Renal cortex interstitium (tissue), 11 donors: ENCODE measurements around the gene IGFN1. TPM values are rescaled to one million over a fixed set of nuclear protein-coding genes. Genes with fewer than 3 reads are reported as not detected.
"Not testable (repeated sequence)": the region's sequence is repeated elsewhere in the genome, so short reads cannot be mapped to it uniquely, and the experiment has no call there.

Experiments
- DNase-seq, 11 donors: peaks; one replicate each; pipeline ENCODE4 v3.0.0-alpha.2; 2013; ENCODE audit warnings: low read depth in 9 of 11, low spot score in 4 of 11; ENCODE audit errors: extremely low read depth in 1 of 11
- polyA plus RNA-seq, 3 donors: library from polyadenylated mRNA; unstranded; fragments of 120-200 nt; gene quantifications; one replicate each; pipeline ENCODE4 v1.2.1, GENCODE V29; 2013; ENCODE audit not compliant: insufficient read length in 3 of 3

Gene IGFN1
- polyA plus RNA-seq, 3 donors: 0.79 to 1.3 (median 1.0) TPM

DNA sequence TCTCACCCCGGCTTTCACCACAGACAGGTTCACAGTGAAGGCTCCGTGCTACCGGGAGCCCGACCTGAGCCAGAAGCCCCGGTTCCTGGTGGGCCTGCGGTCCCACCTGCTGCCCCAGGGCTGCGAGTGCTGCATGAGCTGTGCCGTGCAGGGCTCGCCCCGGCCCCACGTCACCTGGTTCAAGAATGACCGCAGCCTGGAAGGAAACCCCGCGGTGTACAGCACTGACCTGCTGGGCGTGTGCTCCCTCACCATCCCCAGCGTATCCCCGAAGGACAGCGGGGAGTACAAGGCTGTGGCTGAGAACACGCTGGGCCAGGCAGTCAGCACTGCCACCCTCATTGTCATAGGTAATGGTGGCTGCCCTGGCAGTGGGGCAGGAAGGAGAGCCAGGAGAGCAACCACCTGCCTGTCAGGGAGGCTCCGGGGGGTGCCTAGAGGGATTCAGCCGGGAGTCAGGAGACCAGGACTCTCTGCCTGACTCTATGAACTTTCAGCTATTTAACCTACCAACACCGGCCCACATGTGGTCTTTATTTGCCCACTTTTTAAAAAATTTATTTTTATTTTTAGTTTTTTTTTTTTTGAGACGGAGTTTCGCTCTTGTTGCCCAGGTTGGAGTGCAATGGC is 36.4 kb downstream of the IGFN1 start:
- no peak for DNase-seq

DNA sequence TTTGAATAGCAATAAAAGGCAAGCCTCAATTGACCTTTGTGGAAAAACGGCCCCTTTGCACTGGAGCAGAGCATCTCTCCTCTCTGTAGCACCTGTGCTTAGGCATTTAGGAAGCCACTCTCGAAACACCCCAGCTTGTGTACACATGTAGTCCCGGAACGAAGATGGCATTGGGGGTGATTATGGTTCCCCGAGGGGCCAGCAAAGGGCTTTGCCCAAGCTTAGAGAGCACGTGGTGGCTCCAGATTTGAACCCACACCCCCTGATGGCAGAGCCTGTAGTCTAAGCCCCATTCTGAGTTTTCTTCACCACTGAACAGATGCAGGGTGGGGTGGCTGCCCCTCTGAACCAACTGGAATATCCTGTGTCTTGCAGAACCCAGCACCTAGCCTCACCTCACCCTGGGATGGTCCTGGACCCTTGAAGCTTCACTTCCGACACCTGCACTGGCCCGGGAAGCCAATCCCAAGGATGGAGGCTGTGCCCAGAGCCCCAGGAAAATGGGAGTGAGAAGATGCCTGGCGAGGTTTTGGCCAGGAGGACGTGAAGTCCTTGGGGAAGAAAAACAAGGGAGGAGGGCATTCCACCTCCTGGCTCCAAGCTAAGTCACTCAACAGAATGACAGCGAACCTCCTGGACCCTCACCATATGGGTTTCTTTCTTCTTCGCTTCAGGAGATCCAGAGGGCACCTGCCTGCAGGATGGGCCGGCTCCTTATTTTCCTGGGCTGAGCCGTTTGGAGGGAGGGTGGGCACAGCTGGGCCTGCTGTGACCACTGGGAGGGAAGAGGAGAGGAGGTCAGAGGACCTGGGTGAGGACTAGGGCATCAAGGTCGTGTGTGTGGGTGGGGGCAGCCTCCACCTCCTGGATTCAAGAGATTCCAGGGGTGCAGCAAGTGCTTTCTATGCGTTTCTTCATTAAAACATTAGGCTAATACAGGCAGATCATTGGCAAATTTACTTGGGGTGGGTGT is 37.7 kb downstream of the IGFN1 start:
- DNase-seq: no peak

DNA sequence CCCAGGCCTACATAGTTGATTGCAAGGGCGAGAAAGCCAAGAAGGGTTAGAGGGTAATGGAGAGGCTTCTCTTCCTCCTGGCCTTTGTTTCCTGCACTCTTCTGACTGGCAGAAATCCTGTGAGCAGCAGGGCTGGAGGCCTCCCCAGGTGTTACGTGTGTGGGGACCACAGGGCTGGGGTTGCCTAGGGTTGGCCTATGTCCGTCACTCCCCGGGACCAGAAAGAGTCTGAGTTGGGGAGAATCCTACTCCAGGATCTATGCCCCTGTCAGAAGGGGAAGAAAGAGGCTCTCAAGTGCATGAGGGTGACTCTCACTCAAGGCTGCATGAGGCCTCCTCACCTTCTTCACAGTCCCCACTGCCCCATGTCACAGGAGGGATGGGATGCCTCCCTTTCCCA is 38.5 kb downstream of the IGFN1 start:
- no peak for DNase-seq

DNA sequence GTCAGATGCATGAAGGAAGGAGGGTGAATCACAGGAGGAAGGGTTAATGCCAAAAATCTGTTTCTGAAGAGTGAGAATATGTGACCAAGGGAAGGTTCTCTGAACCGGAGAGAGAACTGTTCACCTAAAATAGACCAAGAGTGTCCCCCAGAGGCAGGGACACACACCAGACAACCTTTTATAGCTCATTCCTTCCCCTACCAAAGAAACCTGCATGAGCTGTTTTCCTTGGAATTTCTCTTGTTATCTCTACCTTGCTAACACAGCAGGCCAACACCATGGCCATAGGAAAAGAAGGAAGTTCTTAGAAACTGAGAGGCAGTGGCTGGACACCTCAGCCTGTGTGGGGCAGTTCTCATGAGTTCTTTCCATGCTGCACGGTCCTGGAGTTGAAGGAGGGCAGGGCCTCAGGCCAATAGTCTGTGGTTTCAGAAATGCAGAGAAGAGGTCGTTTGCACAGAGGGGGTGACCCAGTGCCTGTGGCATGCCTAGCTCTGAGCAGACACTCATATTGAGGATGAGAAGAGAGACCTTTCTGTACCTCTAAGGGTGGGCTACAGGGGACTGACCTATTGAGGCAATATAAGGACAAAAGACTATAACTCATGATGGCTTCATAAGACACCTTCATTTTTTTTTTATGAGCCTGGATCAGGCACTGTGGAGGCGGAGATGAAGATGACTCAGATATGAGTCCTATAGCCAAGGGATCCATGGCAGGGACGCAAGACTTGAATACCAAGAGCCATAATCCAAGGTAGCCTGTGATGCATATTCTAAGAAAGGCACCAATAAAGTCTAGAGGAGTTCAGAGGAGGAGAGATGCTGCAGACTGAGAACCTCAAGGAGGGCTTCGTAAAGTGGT is 39.4 kb downstream of the IGFN1 start:
- DNase-seq: no peak

DNA sequence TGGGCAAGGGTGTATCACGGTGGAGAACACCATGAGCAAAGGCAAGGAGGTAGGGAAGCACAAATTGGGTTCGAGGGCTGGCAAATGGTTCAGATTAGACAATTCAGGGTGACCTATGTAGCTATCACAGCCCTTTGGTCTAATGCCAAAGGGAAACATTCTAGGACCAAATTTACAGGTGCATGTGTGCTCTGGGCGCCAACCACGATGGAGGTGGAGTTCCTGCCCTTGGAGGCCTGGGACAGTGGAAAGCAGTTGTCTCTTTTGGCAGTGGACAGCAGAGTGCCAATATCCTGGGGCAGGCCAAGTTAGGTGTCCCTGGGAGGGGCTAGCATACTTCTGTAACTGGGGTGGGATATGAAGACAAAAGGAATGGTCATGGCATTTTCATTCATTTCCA is 40.1 kb downstream of the IGFN1 start:
- no peak for DNase-seq

DNA sequence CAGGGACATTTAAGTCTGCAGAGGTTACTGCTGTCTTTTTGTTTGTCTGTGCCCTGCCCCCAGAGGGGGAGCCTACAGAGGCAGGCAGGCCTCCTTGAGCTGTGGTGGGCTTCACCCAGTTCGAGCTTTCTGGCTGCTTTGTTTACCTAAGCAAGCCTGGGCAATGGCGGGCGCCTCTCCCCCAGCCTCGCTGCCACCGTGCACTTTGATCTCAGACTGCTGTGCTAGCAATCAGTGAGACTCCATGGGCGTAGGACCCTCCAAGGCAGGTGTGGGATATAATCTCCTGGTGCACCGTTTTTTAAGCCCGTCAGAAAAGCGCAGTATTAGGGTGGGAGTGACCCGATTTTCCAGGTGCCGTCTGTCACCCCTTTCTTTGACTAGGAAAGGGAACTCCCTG is 49.0 kb downstream of the IGFN1 start:
- not testable (repeated sequence) for DNase-seq

DNA sequence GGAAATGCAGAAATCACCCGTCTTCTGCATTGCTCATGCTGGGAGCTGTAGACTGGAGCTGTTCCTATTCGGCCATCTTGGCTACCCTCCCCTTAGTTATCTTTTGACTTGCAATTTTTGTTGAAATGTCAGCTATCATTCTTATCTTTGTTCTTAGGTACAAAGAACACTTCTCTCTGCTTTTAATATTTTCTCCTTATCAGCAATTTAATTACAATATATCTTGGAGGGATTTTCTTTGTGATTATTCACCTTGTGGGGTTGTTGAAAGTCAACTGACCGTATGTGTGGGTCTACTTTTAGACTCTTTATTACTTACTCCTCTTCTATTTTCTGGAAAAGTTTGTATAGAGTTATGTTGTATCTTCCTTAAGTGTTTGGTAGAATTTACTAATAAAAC is 49.5 kb downstream of the IGFN1 start:
- no peak for DNase-seq

DNA sequence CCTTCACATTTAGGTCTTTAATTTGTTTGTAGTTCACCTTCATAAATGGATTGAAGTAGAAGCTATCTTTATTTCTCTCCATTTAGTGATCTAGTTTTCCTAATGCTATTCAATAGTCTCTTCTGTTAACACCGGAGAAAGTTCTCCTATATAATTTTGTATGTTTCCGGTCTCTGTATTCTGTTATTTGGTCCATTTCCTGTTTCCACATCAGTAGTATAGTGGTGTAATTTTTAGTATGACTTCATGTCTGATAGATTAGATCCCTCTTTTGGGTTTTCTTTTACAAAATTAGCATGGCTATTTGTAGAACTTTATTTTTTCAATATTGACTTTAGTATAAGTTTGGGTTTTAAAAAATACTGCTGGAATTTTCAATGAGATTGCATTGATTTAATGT is 51.1 kb downstream of the IGFN1 start:
- DNase-seq: no peak

DNA sequence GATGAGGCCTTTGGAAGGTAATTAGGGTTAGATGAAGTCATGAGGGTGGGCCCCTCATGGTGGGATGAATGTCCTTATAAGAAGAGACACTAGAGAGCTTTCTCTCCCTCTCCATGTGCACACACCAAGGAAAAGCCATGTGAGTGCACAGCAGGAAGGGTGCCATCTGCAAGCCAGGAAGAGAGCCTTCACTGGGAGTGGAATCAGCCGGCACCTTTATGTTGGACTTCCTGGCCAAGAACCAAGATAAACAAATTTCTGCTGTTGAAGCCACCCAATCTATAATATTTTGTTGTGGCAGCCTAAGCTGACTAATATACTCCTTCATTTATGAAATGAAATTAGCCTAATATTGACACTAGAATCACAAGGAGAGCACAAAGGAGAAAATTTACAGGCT is 54.5 kb downstream of the IGFN1 start:
- no peak for DNase-seq

DNA sequence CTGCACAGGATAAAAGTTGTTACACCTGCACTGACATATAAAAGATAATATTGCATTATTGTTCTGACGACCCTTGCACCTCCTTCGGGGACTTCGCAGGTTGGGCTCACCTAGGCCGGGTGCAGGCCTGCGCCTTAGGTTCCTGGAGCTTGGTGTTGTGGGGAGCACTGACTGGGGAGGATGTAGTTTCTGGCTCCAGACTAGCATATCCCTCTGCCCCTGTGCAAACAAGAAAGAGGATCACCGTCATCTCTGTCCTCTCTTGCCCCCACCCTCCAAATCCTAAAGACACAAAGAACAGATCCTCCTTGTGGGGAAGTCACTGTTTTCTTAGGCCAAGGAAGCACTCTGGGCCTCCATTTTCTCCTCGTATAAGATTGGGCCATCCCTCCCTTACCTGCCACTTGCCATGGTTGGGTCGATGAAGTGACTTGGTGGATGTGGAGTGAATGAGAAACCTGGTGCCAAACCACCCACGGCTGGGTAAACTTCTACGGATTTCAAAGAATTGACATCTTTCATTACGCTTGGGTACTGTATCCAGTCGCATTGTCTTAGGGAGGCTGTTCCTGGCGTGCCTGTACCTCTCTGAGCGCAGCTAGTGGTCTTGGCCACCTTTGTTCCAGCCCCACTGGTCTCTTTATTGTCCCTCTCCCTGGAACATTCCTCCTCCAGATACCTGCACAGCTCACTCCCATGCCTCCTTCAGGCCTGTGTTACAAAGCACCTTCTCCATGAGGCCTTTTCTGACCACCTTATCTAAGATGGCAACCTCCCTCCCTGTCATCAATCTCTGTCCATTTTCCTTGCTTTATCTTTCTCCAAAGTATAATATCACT is 58.3 kb downstream of the IGFN1 start:
- no peak for DNase-seq

DNA sequence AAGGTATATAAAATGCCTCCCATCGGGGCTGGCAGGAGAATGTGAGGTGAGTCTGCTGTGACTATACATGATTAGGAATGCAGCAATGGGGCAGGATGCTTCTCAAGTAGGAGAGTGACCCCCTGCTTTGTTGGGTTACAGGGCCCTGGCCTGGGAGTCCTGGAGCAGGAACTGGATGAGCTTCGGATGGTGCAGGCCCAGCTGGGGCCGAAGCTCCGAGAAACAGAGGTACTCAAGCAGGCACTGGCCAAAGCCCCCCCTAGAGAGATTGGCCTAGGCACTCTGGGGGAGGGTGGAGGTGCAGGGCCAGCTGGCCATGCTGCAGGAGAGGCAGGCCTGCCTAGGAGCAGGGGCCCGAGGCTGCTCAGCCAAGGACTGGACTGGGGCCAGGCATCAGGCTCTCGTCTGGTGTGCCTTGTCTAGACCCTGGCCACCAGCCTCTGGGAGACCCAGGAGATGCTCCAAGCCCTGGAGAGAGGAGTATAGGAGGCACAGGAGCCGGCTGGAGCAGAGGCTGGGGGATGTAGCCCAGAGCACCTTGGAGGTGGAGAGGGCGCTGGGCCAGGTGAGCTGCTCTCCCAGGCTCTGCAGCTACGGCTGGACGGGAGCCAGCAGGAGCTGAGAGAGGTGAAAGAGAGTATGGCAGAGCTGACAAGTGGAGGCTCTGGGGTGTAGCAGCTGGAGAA is 59.8 kb downstream of the IGFN1 start:
- no peak for DNase-seq

DNA sequence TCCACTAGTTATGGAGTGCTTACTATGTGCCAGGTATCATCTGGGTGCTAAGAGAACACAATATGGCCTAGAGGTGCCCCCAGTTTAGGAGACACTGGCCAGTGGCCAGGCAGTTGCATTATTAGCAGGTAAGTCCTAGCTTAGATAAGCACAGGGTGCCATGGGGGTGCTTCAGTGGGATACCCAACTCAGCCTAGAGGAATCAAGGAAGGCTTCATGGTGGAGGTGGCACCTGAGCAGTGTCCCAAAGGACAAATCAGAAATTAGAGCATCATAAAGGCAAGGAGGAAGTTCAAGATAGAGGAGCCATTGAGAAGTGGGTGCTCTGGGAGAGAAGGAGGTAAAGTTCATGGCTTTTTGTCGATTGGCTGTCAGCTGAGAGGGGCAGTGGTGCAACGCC is 60.8 kb downstream of the IGFN1 start:
- DNase-seq: no peak

DNA sequence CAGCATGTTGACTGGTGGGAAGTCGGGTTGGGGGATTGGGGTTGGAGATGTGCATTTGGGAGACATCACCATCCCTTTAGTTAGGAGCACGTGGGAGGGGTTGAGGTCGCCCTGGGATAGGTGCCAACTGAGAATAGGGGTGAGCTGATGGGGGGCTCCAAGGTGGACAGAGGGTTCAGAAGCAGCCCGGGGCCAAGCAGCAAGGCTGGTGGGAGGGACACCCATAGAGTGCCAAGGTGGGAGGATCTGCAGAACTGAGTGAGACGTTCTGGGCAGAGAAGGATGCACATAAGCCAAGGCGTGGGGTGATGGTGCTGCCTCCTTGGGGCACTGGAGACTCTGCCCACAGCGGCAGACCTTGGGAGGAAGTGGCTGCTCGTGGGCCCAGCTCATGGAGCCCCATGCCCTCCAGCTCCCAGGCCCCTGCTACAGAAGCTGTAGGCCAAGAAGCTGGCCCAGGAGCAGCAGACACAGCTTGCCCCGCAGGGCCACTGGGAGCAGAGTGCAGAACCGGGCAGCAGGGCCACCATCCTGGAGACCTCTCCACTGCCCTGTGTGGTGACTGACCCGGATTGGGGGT is 61.3 kb downstream of the IGFN1 start:
- no peak for DNase-seq

DNA sequence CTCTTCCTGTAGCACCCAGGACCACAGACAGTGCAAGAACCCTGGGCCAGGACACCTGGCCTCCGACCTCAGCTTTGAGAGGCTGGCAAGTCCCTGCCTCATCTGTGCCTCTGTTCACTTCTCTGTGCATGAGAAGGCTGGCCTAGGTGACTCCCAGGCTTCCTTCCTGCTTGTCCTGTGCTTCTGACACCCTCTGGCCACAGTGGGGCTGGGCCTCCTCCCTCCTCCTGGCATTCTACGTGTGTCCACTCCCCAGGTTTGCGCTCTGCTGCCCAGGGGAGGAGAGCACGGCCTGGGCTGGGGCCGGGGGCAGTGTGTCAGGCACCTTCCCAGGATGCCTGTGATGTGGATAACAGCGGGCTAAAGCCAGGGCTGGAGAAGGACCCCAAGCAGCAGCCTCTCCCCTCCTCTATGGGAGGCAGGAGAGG is 62.3 kb downstream of the IGFN1 start:
- no peak for DNase-seq

DNA sequence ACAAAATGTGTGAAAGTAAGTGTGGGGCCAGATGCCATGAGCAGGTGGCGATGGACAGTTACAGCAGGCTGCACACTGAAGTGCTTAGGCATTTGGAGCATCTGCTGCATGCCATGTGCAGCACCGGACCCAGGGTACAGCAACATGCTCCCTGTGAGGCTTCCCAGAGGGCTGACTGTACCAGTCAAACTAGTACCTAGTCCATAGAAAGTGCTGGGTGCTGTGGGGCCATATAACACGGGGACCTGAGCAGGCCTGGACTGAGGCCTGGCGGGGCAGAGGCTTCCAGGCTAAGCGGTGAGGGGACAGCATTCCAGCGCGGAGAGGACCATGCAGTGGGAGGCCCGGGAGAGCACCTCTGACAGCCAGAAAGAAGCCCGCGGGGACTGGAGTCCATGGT is 62.8 kb downstream of the IGFN1 start:
- DNase-seq: no peak

DNA sequence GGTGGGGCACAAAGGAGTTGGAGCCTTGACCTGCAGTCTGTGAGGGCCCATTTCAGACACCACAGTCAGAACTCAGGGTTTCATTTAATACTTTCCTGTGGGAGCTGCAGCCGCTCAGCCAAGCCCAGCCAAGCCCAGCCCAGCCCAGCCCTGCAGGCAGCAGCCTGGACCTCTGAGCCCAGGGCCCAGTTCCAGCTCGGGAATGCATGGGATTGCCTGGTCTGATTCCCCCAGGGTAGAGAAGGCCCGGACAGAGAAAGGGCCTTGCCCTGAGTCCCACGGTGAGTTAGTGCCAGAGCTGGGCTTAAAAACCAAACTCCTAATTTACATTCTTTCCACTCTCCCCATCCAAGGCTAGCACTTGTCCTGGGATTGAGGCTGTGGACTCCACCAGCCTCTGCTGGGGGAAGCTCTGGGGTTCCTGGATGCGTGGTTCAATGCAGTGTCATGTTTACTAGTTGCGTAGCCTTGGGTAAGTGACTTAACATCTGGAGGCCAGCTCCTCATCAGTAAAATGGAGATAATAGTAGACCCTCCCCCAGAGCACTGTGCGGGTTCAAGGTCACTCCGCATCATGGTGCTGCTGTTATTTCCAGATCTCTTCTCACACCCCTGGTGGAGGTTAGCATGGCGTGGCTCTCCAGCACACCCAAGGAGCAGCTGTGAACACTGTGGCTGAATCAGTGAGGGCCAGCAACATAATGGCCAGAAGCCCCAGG is 63.4 kb downstream of the IGFN1 start:
- no peak for DNase-seq
